ENCODE results near the gene TGM1.

TGM1 gene

DNA sequence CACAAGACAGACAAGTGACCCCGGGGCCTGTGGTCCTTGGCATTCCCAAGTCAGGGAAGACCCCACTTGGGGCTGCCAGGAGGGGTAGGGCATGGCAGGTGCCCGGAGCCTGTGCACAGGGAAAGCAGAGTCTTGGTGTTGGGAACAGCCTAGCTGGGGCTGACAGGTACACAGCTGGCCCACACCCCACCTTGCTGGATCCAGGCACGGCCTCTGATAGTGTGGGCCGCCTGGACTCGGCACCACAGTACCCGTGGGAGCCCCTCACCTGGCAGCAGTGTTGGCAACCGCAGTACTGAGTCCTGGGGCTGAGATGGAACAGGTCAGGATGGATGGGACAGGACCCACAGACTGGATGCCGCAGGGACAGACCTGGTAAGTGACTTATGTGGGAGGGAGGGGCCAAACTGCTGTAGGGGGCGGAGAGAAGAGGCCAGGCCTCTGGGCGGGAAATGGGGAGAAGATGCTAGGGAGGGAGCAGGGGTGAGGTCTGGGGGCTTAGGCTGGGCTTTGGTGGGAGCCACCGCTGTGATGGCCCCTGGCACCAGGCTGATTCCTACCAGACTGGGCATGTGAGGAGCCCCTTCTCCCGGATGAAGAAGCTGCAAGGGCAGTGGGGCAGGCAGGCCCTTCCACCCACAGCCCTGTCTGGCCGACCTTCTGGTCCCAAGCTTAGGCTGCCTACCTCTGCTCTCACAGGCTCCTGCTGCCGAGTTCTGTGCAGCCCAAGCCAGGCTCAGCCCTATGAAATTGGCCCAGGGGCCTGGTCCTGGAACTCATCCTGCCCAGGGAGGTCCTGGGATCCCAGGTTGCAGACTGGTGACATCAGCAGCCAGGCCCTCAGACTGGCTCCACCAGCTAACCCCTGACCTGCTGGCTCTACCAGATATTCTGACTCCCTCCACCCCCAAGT, at the start of gene TGM1:
TSS of gene TGM1 (minus strand) at position 357 of the 913 bp plus-strand sequence. CDS start 825 bp downstream, outside the sequence.
- no peak for DNase-seq

DNA sequence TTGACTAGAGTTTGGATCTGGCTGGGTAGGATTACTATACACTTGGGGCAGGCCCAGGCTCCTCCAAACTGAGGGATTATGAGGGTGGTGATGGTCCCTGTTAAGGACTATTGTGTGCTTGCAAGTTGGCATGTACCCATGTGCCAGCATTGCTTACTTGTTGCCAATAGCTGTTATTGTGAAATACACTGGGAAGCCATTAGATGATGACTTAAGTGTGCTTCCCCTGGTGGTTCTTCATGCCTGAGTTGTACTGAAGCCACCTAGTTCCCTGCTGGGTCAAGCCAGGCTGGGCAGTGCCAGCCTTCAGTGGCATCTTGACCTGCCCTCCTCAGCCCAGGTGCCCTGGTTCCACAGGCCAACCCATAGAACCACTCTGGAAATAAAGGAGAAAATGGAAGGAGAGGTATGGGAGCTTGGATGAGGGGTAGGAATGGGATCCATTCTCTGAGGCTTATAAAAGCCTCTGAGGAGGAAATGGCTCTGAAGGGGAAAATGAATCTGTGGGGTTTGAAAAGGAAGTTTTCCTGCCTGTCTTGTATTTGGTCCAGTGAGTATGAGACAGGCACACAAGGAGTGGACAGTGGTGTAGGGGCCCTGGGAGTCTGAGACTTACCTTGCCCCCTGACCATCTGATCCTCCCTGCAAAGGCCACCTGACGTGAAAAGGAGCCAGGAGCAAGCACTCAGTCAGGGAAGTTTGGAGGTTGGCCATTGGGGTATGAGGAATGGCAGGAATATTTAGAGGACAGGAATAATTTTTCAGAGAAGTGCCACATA, 49.0 kb upstream of the TGM1 start:
- DNase-seq, result no peak

DNA sequence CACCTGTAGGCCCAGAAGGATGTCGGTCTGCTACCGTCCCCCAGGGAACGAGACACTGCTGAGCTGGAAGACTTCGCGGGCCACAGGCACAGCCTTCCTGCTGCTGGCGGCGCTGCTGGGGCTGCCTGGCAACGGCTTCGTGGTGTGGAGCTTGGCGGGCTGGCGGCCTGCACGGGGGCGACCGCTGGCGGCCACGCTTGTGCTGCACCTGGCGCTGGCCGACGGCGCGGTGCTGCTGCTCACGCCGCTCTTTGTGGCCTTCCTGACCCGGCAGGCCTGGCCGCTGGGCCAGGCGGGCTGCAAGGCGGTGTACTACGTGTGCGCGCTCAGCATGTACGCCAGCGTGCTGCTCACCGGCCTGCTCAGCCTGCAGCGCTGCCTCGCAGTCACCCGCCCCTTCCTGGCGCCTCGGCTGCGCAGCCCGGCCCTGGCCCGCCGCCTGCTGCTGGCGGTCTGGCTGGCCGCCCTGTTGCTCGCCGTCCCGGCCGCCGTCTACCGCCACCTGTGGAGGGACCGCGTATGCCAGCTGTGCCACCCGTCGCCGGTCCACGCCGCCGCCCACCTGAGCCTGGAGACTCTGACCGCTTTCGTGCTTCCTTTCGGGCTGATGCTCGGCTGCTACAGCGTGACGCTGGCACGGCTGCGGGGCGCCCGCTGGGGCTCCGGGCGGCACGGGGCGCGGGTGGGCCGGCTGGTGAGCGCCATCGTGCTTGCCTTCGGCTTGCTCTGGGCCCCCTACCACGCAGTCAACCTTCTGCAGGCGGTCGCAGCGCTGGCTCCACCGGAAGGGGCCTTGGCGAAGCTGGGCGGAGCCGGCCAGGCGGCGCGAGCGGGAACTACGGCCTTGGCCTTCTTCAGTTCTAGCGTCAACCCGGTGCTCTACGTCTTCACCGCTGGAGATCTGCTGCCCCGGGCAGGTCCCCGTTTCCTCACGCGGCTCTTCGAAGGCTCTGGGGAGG, 47.9 kb upstream of the TGM1 start, which contains the start of gene LTB4R:
TSS of gene LTB4R (plus strand) at position 857 of the 959 bp plus-strand sequence. CDS start 4,150 bp downstream, outside the sequence.
- peak; percentile 80 for DNase-seq

- no peak for DNase-seq
Observed at GRCh38 chr14:24310265-24310645, 47.3 kb upstream of the TGM1 start.

DNA sequence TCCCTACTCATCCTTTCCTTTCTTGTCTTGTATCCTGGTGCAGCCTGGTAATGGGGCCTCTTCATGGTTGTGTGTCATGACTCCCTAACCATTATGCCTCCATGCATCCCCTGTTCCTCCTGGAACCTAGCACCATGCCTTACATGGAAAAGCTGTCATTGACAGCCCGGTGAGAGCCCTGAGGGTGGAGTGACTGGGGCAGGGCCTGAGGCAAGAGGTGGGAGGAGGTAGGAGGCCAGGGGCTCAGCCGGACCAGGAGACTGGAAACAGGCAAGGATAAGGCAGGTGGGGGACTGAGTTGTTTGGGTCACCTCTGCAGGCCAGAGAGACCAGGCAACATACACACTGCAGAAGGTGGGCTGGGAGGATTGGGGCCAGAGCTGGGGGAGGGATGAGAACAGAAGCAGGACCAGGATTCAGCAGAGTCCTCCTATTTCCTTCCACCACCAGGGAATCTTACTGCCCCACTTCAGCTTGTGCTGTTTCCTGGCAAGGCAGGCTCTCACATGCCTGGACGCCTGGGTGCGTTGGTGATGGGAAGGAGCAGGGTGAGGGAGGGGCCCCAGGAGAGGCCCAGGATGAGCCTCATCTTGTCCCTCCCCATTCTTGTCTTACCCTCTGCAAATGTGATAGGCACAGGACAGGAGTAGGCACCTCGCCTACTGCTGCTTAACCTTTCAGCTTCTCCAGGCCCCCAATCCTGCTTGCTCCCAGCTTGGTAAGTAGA, 46.7 kb upstream of the TGM1 start, which contains the start of gene LTB4R2:
TSS of gene LTB4R2 (plus strand) at position 603 of the 727 bp plus-strand sequence. CDS start 525 bp downstream, outside the sequence.
- DNase-seq, result no peak

- DNase-seq, result no peak
Observed at GRCh38 chr14:24308342-24309124, 45.6 kb upstream of the TGM1 start.

DNA sequence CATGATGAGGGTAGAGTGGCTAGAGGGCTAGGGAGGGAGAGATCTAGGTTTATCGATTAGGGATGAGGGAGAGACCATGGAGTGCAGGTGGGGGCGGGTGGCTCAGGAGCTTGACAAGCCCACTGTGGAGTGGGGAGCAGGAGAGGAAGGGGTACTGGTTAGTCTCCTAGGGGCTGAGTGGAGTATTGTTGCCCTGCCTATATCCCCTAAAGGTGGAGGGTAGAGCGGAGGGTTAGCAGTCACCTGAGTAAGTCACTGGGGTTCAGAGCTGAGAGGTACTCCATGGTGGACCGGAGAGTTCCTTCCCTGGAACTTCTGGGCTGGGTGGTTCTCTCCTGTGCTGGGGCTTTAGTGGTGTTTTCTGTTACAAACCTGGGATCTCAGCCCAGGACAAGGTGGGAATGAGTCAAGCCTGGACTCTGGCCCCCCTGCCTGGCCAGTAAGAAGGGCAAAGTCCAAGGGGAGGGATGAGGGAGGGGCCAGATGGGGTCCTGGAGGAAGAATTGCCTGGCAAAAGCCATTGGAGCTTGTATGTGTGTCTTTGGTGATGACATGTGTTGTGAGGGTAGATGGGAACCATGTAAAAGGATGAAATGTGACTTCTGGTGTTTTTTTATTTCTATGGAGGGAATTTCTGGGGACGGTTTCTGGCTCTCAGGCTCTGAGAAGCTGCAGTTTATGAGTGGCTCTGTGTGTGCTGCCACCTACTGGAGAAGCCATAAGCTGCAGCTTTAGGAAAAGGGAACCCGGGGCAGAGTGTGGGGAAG, 44.8 kb upstream of the TGM1 start, which contains the start of gene CIDEB:
TSS of gene CIDEB (minus strand) at position 403 of the 767 bp plus-strand sequence. CDS start at position 284, 119 bp downstream.
- DNase-seq, result peak; percentile 74

DNA sequence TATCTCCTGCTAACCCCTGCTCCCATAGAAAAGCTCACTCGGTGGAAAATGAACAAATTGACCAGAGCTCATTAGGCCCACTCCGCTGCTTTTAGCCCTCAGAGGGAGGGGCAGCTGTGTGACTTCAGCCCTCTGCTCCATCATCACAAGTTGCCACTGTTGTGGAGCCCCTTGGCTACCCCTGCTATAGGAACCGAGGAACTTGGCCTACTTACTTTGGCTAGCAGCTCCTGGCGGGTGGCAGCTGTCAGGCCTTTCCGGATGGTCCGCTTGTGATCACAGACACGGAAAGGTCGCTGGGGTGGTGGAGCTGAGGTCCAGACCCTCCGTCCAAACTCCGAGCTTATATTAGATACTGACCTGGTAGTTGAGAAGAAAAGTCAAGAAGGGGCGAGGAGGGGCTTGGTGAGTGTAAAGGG, 44.2 kb upstream of the TGM1 start:
- no peak for DNase-seq

DNA sequence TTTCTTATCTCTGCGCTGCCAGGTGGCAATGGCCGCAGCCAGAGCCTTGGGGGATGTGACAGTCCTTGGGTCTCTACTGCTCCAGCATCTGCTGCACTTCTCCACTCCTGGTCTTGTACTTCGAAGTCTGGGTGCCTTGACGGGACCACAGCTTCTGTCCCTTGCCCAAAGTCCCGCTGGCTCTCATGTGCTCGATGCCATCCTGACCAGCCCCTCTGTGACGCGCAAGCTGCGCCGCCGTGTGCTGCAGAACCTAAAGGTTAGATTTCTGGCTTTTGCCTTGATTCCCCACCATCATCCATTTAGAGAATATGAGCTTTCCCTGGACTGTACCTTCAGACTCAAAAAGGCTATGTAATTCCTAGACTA, 41.0 kb upstream of the TGM1 start:
- no peak for DNase-seq

GRCh38 chr14:24300326-24300980, 37.5 kb upstream of the TGM1 start:
- no peak for DNase-seq

DNA sequence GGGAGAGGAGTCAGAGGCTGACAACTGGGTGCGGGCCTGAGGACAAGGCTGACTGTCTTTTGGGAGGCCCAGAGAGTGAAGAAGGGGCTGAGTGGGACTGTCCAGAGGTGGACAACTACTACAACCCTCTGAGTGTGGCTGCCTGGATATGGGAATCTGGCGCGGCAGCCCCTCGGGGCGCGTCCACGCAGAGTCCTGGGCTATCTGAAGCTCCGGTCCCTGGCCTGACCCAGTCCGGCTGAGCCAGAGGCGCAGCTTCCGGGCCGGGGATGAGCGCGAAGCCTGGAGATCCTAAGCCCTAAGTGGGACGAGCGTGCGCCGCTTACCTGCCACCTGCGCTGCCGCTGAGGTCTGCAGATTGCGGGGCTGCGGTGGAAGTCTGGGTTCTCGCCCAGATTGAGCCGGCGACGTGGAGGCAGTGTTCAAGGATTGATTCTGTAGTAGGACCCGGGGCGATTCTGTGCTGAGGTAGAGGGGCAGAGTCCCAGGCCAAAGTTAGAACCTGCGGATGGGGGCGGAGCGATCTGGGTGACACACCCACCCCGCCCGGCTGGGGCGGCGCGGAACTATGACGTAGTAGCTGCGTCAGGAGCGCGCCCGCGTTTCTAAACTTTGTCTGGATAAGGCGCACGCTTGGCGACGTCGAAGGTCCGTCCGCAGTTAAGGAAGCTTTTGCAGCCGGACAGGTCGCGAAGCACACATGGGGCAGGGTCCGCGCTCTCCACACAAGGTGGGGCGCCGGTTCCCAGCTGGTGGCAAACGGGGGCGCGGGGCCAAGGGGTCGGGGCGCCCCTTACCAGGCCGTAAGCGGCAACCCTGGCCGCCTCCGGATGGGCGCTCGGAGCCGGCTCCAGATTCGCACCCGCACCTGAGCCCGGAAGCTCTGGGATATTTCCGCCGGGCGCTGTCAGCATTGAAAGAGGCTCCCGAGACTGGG, 36.5 kb upstream of the TGM1 start, which contains the start of the genes DHRS1 and NOP9:
TSS of gene DHRS1 (minus strand) at position 526 of the 937 bp plus-strand sequence. CDS start 674 bp downstream, outside the sequence.
TSS of gene NOP9 (plus strand) at position 596 of the 937 bp plus-strand sequence. CDS start at position 701, 105 bp downstream.
- DNase-seq, result peak; percentile 91

DNA sequence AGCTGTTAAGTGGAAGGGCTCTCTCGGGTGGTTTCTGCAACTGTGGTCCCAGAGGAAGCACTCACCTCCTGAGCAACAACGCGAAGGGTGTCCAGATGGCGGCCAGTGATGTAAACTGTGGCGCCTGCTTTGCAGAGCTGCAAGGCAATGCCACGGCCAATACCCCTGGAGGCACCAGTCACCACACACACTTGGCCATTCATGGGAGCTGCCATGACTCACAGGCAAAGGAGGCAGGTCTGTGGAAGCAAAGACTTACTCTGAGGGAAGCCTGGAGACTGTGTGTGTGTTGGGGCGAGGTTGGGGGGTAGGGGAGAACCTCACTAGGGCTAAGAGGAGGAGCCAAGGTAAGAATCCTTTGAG, 35.9 kb upstream of the TGM1 start:
- DNase-seq, result no peak

GRCh38 chr14:24297190-24297964, 34.4 kb upstream of the TGM1 start:
- DNase-seq, result no peak

- DNase-seq, result peak; percentile 83
Observed at GRCh38 chr14:24296341-24297157, 33.6 kb upstream of the TGM1 start.

DNA sequence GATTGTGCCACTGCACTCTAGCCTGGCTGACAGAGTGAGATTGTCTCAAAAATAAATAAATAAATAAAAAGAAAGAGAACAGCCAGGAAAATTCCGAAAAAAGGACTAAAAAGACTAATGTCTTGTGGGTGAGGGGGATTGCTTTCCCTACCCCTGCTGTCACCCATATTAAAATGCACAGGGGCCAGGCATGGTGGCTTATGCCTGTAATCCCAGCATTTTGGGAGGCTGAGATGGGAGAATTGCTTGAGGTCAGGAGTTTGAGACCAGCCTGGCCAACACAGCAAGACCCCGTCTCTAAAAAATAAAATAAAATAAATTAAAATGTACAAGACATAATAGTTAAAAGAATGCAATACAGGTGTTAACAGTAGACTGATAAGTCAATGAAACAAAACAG, 30.5 kb upstream of the TGM1 start:
- no peak for DNase-seq
